ENCODE results near the gene NIPAL1. TPM values are rescaled to one million over a fixed set of nuclear protein-coding genes. Genes with fewer than 3 reads are reported as not detected.

Gene NIPAL1
- total RNA-seq, 1 experiment from 2014 or later = 7.1 TPM

- ATAC-seq (no peak), DNase-seq (ENCODE audit: low spot score) (no peak)
- Mint-ChIP-seq H3K27me3 (ENCODE audit: low read depth) (peaks cover 5% of the 10 kb centered on the region; the same call in 1 of the 2 replicates), H3K4me1 (no peaks in the 10 kb centered on the region), H3K9me3 (peaks cover 75% of the 10 kb centered on the region), H3K36me3 (peaks cover 60% of the 10 kb centered on the region), H3K27ac (no peak overlapping the region), H3K4me3 (no peak overlapping the region)
- no peak for TF ChIP-seq IRF2 (CRISPR knock-in tag; IDR thresholded peaks at IDR 0.05; ENCODE audit: borderline replicate concordance, low read depth)
- TF ChIP-seq ZNF425 (CRISPR knock-in tag; conservative IDR thresholded peaks at IDR 0.05) = no peak
- no peak for TF ChIP-seq ZNF281 (CRISPR knock-in tag; IDR thresholded peaks at IDR 0.05)
- TF ChIP-seq HMGXB4 (CRISPR knock-in tag; IDR thresholded peaks at IDR 0.05) = no peak
- no peak for TF ChIP-seq ATF6 (CRISPR knock-in tag; IDR thresholded peaks at IDR 0.05)
- no peak for TF ChIP-seq ZNF121 (CRISPR knock-in tag; IDR thresholded peaks at IDR 0.05)
- no peak for TF ChIP-seq MXD4 (CRISPR knock-in tag; IDR thresholded peaks at IDR 0.05; ENCODE audit: borderline replicate concordance)
- no peak for TF ChIP-seq HMGA2 (CRISPR knock-in tag; IDR thresholded peaks at IDR 0.05)
- CTCF ChIA-PET = no interaction called here
- POLR2A ChIA-PET = no interaction called here
Measured at GRCh38 chr4:47996021-47996420, 20.6 kb upstream of the NIPAL1 start.

- peaks cover 57% of the 10 kb centered on the region for H3K9me3 Mint-ChIP-seq
- H3K4me3 Mint-ChIP-seq = no peak overlapping the region
- DNase-seq (ENCODE audit: low spot score) = no peak
- no peak for ATAC-seq
- H3K36me3 Mint-ChIP-seq = peaks cover 50% of the 10 kb centered on the region
- H3K27ac Mint-ChIP-seq = no peak overlapping the region
- TF ChIP-seq ZBTB21 (CRISPR knock-in tag; IDR thresholded peaks at IDR 0.05; ENCODE audit: borderline replicate concordance) (no peak), CREB1 (CRISPR knock-in tag; IDR thresholded peaks at IDR 0.05) (no peak), NFE2L1 (CRISPR knock-in tag; IDR thresholded peaks at IDR 0.05) (no peak), RELA (CRISPR knock-in tag; IDR thresholded peaks at IDR 0.05; ENCODE audit: borderline replicate concordance) (no peak), ZNF121 (CRISPR knock-in tag; IDR thresholded peaks at IDR 0.05) (no peak), AFF4 (CRISPR knock-in tag; IDR thresholded peaks at IDR 0.05; ENCODE audit: borderline replicate concordance) (no peak)
- ChIA-PET CTCF (no interaction called here), POLR2A (no interaction called here)
- no peaks in the 10 kb centered on the region for H3K27me3 Mint-ChIP-seq (ENCODE audit: low read depth)
- H3K4me1 Mint-ChIP-seq = no peaks in the 10 kb centered on the region
Measured at GRCh38 chr4:48002267-48002666, 14.3 kb upstream of the NIPAL1 start.
